Measurements from ENCODE around the gene DGKE.

DNA sequence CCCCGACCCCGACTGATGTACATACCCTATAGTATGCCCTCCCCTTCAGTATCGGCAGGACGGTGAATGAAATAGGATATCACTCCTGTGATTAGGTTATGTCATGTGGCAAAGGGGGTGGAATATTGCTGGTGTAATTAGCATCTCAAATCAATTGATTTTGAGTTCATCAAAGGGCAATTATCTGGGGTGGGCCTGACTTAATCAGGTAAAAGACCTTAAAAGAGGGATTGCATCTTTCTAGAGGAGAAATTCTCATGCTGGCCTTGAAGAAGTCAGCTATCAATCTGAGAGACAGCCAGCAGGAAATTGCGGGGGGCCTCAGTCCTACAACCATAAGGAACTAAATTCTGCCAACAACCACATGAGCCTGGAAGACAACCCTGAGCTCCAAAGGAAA is 69.6 kb downstream of the DGKE start:
- TF ChIP-seq SIN3A (IDR thresholded peaks at IDR 0.05; ENCODE audit: borderline replicate concordance, insufficient read depth, low read length) (no peak), FOXP2 (optimal IDR thresholded peaks at IDR 0.05; ENCODE audit: borderline replicate concordance, extremely low read depth, extremely low read length, insufficient read depth) (no peak)
